ENCODE results near the gene NHLRC4.

Gene NHLRC4

DNA sequence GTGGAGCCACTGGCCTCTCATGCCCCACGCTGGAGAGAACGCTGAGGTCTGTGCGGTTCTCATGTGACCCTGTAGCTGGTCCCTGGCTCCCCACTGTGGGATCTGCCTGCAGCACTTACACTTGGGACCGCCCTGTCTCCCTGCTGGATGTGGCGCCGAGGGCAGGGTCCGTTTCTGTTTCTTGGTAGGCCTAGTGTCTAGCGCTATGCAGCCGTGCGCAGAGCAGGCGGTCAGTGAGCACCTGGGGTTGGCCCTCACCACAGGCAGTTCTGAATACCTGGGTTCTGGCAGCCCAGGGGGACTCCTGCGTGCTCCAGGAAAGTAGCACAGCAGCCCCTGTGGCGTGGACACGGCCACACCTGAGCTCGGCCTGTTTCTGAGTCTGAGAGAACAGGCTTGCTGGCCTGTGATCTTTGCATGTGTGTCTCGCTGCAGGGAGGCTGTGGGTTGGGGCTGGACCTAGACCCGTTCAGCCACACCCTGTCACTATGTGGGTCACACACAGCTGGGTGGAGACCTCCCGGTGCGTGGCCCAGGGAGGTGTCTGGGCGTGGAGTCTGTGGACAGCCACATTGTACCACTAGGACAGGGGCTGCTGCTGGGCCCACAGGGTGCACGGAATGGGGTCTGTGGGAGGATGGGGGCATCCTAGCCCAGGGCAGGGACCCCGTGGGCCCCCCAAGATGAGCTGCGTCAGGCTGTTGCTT lies 36.5 kb upstream of the NHLRC4 start:
- no peak for DNase-seq (ENCODE audit: low read depth)

DNA sequence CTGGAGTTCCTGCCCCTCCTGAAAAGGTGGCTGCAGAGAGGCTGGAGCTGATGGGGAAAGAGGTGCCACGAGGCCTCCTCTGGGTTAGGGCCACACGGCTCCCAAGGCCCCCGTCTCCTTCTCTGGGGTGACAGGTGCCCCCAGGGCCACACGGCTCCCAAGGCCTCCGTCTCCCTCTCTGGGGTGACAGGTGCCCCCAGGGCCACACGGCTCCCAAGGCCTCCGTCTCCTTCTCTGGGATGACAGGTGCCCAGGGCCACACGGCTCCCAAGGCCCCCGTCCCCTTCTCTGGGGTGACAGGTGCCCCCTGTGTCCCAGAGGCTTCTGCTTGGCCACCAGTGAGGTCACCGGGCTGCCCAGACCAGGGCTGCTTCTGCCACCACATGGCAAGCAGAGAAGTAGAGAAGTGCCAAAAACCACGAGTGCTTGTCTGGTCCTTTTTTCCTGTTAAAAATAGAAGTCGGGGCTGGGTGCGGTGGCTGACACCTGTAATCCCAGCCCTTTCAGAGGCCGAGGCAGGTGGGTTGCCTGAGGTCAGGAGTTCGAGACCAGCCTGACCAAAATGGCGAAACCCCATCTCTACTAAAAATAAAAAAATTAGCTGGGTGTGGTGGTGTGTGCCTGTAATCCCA lies 35.2 kb upstream of the NHLRC4 start:
- no peak for DNase-seq (ENCODE audit: low read depth)

DNA sequence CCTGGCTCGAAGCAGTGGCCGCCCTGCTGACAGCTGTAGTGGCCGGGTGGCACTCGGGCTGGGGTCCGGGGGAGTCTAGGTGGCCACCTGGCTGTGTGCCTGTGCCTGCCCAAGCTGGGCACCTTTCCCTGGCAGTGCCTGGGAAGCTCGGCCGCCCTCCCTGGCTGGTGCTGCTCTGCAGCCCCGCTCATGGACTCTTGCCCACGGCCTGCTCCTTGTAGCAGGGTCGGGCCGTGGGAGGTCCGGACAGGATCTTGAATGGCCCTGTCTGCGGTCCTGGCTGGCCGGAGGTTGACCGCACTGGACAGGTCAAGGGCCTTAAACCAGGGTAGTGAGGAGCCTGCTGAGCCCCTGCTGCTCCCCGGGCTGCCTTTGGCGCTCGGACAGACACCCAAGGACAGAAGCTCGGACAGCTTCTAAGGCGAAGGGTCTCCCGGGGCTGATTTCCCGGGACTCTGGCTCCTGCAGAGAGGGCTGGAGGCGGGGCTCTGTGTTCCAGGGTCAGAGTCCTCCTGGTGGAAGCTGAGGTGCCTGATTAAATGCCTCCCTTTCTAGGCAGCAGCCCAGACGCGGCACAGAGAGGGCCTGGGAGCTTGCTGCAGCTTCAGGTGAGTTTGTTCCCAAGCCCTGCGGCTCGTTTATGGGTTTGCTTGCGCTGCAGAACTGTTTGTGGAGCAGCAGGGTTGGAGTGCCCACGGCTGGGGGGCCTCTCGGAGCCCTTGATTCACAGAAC lies 33.2 kb upstream of the NHLRC4 start:
- DNase-seq (ENCODE audit: low read depth), result no peak

DNA sequence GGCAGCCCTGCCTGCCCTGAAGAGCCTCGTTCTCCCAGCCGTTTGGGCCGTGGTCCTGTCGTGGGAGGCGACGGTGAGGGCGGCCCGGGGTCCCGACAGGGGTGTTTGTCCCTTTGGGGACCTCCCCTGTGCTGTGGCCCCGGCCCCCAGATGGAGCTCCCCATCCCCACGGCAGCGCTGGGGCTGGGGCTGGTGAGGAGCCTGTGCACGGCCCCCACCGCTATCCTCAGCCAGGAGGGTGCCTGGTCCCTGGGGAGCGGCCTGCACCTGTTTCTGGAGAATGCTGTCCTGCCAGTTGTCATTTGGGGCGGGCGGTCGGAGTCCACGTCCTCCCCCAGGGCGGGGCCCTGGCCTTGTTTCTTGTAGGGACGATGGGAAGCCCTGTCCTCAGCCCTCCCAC lies 32.7 kb upstream of the NHLRC4 start:
- no peak for DNase-seq (ENCODE audit: low read depth)

DNA sequence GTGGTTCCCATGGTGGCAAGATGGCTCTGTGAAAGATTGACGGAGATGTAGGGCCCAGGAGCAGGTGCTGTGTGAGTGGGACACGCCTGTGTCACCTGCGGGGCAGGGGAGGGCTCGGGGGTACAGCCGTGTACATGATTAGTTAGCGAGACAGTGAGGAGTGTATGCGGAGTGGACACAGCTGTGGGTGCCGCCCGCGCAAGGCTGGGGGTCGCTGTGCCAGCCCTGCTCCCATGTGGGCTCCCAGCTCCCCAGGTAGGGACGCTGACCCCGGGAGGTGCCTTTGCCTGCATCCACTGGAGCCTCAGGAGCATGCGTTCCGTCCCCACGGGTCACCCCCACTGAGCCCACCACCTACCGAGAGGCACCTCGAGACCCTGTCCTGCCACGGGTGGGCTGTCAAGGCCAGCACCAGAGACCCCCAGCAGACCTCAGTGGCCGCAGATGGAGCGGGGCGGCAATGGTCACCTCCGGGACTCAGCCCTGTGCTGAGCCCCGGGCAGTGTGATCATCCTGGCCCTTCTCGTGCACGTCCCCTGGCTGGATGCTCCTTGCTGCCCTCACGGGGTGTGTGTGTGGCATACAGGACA lies 31.9 kb upstream of the NHLRC4 start:
- DNase-seq (ENCODE audit: low read depth), result no peak

DNA sequence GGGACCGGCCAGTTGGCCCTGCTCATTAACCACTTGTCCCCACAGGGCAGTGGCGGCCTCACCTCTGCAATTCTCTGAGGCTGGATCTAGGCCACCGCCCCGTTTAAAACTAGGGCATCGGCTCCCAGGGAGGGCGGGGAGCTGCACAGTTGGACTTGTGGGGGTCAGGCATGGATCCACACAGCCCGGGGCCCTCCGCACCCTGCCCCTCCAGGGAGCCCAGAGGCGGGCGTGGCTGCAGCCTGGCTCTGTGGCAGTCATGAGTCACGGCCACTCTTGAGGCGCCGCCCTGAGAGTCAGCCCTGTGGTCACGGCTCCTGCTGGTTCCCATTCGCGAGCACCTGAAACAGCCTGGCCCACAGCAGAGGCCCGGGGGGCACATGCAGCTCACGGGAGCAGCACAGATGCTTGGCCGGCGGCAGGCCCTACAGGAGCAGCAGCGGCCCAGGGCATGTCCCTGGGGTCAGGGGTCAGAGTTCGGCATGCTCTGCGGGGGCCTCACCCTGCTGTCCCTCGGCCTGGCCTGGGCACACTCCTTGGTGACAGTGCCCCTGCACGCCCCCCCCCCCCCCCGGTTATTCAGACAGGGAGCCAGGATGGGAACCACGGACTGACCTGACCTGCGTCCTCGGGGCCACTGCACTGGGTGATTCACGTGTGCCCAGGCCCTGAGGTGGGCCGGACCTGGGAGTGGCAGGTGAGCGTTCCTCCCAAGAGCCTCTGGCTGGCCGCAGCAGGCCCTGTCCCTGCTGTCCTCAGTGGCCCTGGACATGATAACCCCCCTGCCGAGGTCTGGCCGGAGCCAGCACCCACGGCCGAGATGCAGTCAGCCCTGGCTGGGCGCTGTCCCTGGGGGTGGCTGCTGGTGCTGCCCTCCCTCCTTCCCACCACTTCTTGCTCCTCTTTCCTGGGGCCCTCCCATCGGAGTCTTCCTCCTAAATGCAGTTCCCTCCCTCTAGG lies 31.1 kb upstream of the NHLRC4 start:
- no peak for DNase-seq (ENCODE audit: low read depth)

DNA sequence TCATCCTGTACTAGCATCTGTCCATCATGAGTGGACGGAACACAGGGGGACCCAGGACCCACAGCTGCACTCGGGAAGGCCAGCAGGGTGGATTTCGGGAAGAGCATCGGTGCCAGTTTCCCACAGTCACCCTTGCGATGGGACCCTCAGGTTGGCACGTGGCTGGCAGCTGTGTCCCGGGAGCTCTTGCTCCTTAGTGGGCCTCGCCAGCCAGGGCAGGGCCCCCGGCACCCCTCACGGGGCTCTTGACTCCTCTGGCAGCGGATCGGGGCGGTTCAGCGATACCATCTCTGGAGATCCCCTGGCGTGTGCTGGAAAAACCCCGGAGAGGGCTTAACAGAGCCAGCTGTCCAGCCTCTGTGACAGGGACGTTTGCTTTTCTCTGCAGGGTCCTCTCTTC lies 30.1 kb upstream of the NHLRC4 start:
- DNase-seq (ENCODE audit: low read depth), result no peak

DNA sequence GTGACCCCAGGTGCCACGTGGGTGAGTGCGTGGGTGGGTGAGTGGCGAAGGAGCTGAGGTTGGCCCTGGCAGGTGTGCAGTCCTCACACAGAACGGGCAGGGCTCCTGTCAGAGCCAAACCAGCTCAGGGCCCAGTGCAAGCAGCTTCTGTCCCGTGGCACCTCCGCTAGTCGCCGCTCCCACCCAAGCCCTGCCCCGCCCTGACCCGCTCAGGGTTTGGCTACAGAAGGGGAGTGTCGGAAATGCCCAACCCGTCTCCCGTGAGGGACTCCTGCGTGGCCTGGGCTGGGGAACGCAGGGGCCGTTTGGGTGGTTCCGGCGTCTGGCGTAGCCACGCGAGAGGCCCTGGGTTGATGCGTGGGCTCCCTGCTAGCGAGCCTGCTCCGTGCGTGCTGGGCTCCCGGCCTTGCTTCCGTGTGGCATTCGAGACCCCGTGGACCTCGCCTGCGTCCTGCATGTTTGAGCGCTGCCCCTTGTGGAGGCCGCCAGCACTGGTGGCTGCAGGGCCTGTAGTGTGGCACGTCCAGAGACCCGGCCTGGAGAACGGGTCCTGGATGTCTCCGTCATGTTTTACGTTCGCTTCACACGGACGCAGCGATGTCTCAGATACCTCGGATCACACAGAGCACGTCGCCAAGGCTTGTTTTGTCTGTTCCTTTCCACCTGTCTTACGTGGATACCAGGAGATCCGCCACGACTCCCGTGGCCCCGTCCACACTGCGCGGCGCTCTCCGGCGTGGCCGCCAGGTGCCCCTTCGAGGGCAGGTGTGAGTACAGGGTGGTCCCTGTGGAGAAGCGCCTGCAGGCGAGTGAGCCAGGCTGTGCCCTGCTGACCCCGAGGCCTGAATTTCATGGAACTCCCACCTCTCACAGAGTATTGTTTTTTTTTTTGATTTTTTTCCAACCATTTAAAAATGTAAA lies 29.1 kb upstream of the NHLRC4 start:
- no peak for DNase-seq (ENCODE audit: low read depth)

DNA sequence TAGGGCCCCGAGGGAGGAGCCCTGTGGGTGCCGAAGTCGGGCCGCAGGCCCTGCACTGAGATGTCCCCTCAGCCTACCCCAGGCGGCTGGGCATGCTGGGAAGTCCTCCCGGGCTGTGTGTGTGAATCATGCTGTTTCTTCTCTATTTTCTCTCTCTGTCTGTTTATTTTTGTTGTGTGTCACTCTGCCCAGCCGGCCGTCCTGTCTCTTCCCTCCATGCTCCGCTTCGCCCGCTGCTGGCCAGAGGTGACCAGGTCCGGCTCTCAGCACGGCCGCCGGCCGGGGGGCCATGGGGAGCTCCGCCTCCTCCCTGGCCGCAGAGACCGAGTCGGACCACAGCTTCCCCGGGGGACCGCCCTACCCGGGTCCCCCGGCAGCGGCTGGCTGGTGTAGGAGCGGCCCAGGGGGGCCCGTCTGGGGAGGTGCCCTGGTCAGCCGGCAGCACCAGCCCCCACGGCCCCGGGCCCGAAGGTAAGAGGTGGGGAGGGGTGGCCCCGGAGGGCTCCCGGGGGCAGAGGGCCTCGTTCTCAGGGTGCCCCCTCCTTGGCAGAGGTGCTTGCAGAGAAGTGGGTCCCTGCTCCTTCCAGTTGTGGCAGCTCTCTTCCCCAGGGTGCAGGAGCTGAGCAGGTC lies 26.8 kb upstream of the NHLRC4 start:
- DNase-seq (ENCODE audit: low read depth), result peak; percentile 37

DNA sequence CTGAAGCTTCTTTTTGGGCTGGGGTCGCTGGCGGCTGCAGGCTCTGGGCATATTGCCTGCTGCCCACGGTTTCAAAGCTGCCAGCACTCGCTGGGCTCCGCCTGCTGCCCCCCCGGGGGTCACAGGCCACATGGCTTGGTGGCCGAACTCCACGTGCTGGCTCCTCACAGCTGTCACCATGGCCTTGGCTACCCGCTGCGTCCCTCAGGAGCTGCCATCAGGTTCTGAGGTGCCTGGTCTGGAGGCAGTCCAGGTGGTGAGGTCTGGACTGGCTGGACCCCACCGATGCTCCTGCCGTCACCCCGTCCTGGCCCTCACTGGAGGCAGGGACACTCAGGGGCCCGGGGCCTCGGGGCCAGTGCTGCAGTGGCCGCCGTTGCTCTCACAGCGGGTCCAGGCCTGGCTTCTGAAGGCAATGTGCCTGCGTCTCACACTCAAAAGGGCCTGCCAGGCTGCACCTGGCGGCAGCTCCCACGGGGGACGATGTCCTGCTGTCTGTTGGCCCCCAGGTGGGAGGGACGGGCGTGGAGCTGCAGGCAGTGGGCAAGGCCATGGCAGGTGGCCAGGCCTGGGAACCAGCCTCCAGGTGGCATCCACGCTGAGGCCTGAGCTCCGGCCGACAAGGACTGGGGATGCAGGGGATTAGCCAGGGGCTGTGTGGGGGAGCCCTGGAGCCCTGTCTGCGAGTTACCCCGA lies 26.0 kb upstream of the NHLRC4 start:
- no peak for DNase-seq (ENCODE audit: low read depth)

DNA sequence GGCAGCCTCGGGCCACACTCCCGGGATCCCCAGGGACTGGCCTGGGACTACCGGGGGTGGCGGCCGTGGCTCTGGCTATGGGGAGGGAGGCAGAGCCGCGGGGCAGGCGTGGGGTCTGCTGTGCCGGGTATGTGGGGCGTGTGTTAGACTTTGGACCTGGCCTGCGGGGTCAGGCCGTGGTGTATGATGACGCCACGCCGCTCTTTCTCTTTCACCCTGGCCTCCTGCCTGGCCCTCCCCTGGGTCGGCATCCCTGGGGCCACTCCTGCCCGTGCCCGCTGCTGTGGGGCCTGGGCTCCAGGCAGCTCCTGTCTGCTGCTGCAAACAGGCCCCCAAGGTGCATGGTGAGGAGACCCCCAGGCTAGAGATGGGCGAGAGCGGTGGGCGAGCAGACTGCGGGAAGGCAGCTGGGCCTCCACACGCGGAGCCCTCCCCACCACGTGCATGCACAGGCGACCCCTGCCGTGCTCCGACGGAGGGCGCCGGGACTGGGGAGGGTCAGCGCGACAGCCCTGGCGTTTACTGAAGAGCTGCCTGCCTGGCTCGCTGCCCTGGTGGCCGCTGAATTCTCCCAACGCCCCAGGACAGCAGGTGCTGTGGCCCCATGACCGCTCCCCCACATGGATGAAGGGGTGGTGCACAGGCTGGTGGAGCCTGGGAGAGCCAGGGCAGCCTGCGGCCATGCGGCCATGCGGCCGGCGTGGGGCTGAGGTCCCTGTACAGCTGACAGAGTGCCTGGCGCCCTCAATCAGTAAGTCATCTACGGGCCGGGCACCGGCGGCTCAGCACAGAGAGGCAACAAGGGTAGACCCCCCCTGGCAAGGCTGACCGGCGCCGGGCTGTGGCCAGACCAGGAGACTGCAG lies 23.3 kb upstream of the NHLRC4 start:
- no peak for DNase-seq (ENCODE audit: low read depth)

DNA sequence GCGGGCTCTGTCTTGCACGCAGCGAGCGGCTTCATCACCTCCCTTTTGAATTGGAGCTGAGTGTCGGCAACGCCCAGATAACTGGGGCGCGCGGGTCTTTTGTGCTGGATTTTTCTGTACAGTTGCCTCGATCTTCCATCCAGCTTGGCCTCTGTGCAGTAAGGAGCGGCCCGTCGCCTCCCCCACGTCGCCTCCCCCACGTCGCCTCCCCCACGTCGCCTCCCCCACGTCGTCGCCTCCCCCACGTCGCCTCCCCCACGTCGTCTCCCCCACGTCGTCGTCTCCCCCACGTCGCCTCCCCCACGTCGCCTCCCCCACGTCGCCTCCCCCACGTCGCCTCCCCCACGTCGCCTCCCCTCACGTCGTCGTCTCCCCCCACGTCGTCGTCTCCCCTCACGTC lies 22.3 kb upstream of the NHLRC4 start:
- no peak for DNase-seq (ENCODE audit: low read depth)

DNA sequence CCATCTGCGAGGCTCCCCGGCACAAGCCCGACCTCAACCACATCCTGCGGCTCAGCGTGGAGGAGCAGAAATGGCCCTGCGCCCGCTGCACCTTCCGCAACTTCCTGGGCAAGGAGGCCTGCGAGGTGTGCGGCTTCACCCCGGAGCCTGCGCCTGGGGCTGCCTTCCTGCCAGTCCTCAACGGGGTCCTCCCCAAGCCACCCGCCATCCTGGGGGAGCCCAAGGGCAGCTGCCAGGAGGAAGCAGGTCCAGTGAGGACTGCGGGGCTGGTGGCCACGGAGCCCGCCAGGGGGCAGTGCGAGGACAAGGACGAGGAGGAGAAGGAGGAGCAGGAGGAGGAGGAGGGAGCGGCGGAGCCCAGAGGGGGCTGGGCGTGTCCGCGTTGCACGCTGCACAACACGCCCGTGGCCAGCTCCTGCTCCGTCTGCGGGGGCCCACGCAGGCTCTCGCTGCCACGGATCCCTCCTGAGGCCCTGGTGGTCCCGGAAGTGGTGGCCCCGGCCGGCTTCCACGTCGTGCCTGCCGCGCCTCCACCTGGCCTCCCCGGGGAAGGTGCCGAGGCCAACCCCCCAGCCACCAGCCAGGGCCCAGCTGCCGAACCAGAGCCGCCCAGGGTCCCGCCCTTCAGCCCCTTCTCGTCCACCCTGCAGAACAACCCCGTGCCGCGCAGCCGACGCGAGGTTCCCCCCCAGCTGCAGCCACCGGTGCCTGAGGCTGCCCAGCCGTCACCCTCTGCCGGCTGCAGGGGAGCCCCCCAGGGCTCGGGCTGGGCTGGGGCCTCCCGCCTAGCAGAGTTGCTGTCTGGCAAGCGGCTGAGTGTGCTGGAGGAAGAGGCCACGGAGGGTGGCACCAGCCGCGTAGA lies 19.7 kb upstream of the NHLRC4 start:
- no peak for DNase-seq (ENCODE audit: low read depth)

DNA sequence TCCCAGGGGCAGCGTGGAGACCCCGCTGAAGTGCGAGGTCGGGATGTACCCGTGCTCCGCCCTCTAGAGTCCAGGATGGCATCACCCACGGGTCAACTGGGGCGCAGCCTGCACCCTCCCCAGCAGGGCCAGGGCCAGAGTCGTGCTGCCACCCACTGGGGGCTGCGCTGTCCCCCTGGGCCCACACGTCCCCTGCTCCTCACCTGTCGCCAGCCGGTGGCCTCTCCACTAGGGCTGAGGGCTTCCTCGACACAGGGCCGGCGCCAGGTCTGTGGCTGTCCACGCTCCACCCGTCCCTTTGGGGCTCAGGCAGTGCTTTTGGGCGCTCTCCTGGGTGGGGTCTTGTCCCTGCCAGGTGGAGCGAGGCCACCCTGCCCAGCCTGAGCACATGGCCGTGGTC lies 18.2 kb upstream of the NHLRC4 start:
- DNase-seq (ENCODE audit: low read depth), result no peak

DNA sequence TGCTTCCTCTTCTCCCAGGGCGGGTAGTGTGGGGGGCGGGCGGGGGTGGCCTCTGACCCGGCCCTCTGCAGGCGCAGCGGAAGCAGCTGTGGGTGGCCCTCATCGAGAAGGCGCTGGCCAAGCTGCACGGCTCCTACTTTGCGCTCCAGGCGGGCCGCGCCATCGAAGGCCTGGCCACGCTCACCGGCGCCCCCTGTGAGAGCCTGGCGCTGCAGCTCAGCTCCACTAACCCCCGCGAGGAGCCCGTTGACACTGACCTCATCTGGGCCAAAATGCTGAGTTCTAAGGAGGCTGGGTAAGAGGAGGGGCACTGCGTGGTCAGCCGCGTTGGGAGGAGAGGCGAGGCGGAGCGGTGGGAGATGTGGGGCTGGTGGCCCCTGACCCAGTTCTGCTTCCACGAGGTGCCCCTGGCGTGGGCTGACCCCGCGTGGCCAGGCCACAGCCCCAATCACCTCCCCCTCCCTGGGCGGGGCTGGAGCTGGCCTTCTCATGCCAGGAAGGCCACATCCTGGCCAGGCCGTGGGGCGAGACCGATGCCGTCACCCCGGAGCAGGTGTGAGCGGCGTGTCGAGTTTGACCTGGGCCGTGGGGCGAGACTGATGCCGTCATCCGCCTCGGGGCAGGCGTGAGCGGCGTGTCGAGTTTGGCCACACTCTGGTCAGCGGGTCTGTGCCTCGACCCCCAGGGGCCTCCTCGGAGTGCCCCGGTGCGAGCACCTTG lies 17.1 kb upstream of the NHLRC4 start:
- DNase-seq (ENCODE audit: low read depth), result no peak

DNA sequence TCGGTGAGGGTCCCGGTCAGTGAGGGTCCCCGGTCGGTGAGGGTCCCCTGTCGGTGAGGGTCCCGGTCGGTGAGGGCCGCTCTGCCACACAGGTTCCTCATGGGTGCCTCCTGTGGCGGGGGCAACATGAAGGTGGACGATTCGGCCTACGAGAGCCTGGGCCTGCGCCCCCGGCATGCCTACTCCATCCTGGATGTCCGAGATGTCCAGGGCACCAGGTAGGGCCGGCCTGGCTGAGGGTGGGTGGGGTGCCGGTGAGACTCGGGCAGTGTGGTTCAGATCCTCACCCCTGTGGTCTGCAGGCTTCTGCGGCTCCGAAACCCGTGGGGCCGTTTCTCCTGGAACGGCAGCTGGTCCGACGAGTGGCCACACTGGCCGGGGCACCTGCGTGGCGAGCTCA lies 15.6 kb upstream of the NHLRC4 start:
- DNase-seq (ENCODE audit: low read depth), result no peak

DNA sequence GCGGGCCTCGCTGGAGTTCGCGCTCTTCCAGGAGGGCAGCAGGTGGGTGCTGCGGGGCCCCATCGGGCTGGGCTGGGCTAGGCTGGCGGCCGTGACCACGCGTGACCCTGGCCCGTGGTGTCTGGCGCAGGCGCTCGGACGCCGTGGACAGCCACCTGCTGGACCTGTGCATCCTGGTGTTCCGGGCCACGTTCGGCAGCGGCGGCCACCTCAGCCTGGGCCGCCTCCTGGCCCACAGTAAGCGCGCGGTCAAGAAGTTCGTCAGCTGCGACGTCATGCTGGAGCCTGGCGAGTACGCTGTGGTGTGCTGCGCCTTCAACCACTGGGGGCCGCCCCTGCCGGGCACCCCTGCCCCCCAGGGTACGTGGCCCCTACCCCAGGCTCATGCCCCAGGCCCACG lies 14.6 kb upstream of the NHLRC4 start:
- DNase-seq (ENCODE audit: low read depth), result no peak

Measured in non-pigmented ciliary epithelial cell (primary cell).